ENCODE measurements around the gene FSIP1.

Gene FSIP1

DNA sequence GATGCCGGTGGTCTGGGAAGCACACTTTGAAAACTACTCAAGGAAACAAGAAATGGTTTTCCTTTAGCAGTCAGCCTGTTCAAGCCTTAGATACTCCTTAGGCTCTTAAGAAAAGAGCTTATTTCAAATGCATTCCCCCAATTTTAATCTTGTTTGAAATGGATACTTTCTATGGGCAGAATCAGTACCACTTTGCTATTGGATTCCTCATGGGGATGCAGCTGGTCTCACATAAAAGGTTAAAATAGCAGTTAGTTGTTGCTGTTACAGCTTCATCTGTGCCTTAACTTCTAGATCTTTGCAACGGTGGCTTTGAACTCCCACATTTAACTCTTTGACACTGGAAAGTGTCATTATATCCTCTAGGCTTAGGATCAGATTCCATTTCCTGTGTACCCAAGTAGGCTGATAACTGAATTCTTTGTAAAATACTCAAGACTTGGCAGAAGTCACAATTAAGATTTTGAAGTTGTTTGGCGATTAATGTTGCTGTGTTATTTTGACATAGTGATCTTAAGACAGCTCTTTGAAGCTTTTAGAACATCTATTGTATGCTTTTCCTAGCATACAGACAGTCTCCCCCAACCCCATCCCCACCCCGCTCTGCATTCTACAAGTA, 199.6 kb downstream of the FSIP1 start:
- Histone ChIP-seq H2BK120ac (ENCODE audit: low read depth, low read length) (no peak overlapping the region), H3K36me3 (ENCODE audit: control insufficient read depth in 1 of 2, insufficient read depth in 2 of 2, low read depth in 1 of 2, low read length in 2 of 2) (peaks cover 38 to 59% of the 10 kb centered on the region in 2 experiments), H3K4me3 (ENCODE audit: insufficient read depth in 1 of 2, low read depth in 1 of 2, low read length in 2 of 2) (peak overlapping the region; percentile 85 to 88), H3K79me1 (replicated peaks; ENCODE audit: low read length, poor library complexity, severe bottlenecking) (no peaks in the 10 kb centered on the region), H3K27ac (ENCODE audit: low read length, poor library complexity, severe bottlenecking) (peak overlapping the region; percentile 52), H3K14ac (ENCODE audit: low read length in 2 of 2) (no peak overlapping the region), H3K27me3 (ENCODE audit: control insufficient read depth in 1 of 2, insufficient read depth in 1 of 2, low read length in 2 of 2) (no peaks in the 10 kb centered on the region), H3K4me1 (ENCODE audit: control insufficient read depth, insufficient read depth, low read depth, low read length) (peaks cover 17% of the 10 kb centered on the region), H2BK15ac (ENCODE audit: low read depth, poor library complexity, severe bottlenecking) (no peak overlapping the region), H3K9me3 (ENCODE audit: control insufficient read depth, low read length) (no peaks in the 10 kb centered on the region), H2AFZ (ENCODE audit: low read depth, low read length) (no peak overlapping the region), H2BK12ac (ENCODE audit: low read length in 2 of 2) (no peak overlapping the region), H3K4me2 (ENCODE audit: low read length, poor library complexity, severe bottlenecking) (peak overlapping the region; percentile 67), H3K23ac (ENCODE audit: low read length in 2 of 2) (no peak overlapping the region), H4K91ac (ENCODE audit: low read length) (no peak overlapping the region), H2AK5ac (ENCODE audit: low read length, severe bottlenecking) (no peak overlapping the region), H2BK5ac (ENCODE audit: low read depth, low read length, poor library complexity, severe bottlenecking) (no peak overlapping the region), H3K18ac (ENCODE audit: low read depth in 1 of 2, low read length in 2 of 2) (no peak overlapping the region), H3K9ac (ENCODE audit: low read length) (peak overlapping the region; percentile 92), H3K4ac (ENCODE audit: low read depth in 1 of 2, low read length in 2 of 2) (no peak overlapping the region), H4K8ac (ENCODE audit: low read length) (no peak overlapping the region)
- no peak for DNase-seq
- 54% methylated on average over 3 of the region's 4 CpGs for WGBS

DNA sequence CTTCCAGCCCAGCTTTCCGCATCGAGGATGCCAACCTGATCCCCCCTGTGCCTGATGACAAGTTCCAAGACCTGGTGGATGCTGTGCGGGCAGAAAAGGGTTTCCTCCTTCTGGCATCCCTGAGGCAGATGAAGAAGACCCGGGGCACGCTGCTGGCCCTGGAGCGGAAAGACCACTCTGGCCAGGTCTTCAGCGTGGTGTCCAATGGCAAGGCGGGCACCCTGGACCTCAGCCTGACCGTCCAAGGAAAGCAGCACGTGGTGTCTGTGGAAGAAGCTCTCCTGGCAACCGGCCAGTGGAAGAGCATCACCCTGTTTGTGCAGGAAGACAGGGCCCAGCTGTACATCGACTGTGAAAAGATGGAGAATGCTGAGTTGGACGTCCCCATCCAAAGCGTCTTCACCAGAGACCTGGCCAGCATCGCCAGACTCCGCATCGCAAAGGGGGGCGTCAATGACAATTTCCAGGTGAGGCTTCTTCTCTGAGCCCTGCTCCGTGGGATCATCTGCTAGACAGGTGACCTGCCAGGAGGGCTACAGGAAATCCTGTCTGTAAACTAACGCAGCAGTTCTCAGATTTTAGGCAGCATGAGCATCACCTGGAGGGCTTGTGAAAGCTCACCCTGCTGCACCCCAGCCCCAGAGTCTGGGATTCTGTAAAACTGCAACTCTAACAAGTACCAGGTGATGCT, 200.2 kb downstream of the FSIP1 start:
- Histone ChIP-seq H2AK5ac (ENCODE audit: low read length, severe bottlenecking) (no peak overlapping the region), H2BK5ac (ENCODE audit: low read depth, low read length, poor library complexity, severe bottlenecking) (no peak overlapping the region), H2BK15ac (ENCODE audit: low read depth, poor library complexity, severe bottlenecking) (no peak overlapping the region), H3K4ac (ENCODE audit: low read depth in 1 of 2, low read length in 2 of 2) (no peak overlapping the region), H3K79me1 (replicated peaks; ENCODE audit: low read length, poor library complexity, severe bottlenecking) (no peaks in the 10 kb centered on the region), H2BK12ac (ENCODE audit: low read length in 2 of 2) (no peak overlapping the region), H2BK120ac (ENCODE audit: low read depth, low read length) (no peak overlapping the region), H3K4me3 (ENCODE audit: insufficient read depth in 1 of 2, low read depth in 1 of 2, low read length in 2 of 2) (peak overlapping the region; percentile 85 to 88), H4K91ac (ENCODE audit: low read length) (no peak overlapping the region), H3K18ac (ENCODE audit: low read depth in 1 of 2, low read length in 2 of 2) (peak overlapping the region in 1 of 2 experiments; percentile 31), H3K14ac (ENCODE audit: low read length in 2 of 2) (peak overlapping the region in 1 of 2 experiments; percentile 13), H3K9ac (ENCODE audit: low read length) (peak overlapping the region; percentile 92), H3K27me3 (ENCODE audit: control insufficient read depth in 1 of 2, insufficient read depth in 1 of 2, low read length in 2 of 2) (no peaks in the 10 kb centered on the region), H3K4me1 (ENCODE audit: control insufficient read depth, insufficient read depth, low read depth, low read length) (peaks cover 15% of the 10 kb centered on the region), H4K8ac (ENCODE audit: low read length) (no peak overlapping the region), H3K27ac (ENCODE audit: low read length, poor library complexity, severe bottlenecking) (peak overlapping the region; percentile 92), H3K23ac (ENCODE audit: low read length in 2 of 2) (no peak overlapping the region), H3K4me2 (ENCODE audit: low read length, poor library complexity, severe bottlenecking) (peak overlapping the region; percentile 67), H3K9me3 (ENCODE audit: control insufficient read depth, low read length) (no peaks in the 10 kb centered on the region), H2AFZ (ENCODE audit: low read depth, low read length) (no peak overlapping the region), H3K36me3 (ENCODE audit: control insufficient read depth in 1 of 2, insufficient read depth in 2 of 2, low read depth in 1 of 2, low read length in 2 of 2) (peaks cover 34 to 52% of the 10 kb centered on the region in 2 experiments)
- 70% methylated on average over 20 of the region's 20 CpGs for WGBS
- peak; percentile 41 for DNase-seq

DNA sequence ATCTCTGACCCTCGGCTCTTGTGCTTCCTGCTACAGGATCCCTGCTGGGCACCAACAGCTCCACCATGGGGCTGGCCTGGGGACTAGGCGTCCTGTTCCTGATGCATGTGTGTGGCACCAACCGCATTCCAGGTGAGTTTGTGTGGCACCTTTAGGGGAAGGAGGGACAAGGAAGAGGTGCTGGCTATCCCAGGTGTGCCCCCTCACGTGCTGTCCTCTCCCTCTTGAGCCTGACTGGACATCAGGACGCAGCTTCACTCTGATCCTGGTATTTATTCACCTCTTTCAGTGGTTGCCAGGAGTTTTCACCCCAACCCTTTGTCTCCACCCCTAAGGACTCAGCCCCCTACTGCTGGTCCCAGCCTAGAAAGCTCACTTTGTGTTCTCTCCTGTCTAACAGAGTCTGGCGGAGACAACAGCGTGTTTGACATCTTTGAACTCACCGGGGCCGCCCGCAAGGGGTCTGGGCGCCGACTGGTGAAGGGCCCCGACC, 200.8 kb downstream of the FSIP1 start:
- Histone ChIP-seq H3K79me1 (replicated peaks; ENCODE audit: low read length, poor library complexity, severe bottlenecking) (no peaks in the 10 kb centered on the region), H2BK12ac (ENCODE audit: low read length in 2 of 2) (peak overlapping the region in 1 of 2 experiments; percentile 3), H3K27ac (ENCODE audit: low read length, poor library complexity, severe bottlenecking) (peak overlapping the region; percentile 92), H3K9ac (ENCODE audit: low read length) (peak overlapping the region; percentile 92), H2BK120ac (ENCODE audit: low read depth, low read length) (no peak overlapping the region), H3K9me3 (ENCODE audit: control insufficient read depth, low read length) (no peaks in the 10 kb centered on the region), H3K4ac (ENCODE audit: low read depth in 1 of 2, low read length in 2 of 2) (no peak overlapping the region), H3K18ac (ENCODE audit: low read depth in 1 of 2, low read length in 2 of 2) (peak overlapping the region; percentile 75 to 76), H4K91ac (ENCODE audit: low read length) (no peak overlapping the region), H3K4me3 (ENCODE audit: insufficient read depth in 1 of 2, low read depth in 1 of 2, low read length in 2 of 2) (peak overlapping the region; percentile 85 to 88), H3K36me3 (ENCODE audit: control insufficient read depth in 1 of 2, insufficient read depth in 2 of 2, low read depth in 1 of 2, low read length in 2 of 2) (peaks cover 29 to 46% of the 10 kb centered on the region in 2 experiments), H2BK15ac (ENCODE audit: low read depth, poor library complexity, severe bottlenecking) (no peak overlapping the region), H3K23ac (ENCODE audit: low read length in 2 of 2) (no peak overlapping the region), H2AK5ac (ENCODE audit: low read length, severe bottlenecking) (no peak overlapping the region), H2BK5ac (ENCODE audit: low read depth, low read length, poor library complexity, severe bottlenecking) (no peak overlapping the region), H3K4me2 (ENCODE audit: low read length, poor library complexity, severe bottlenecking) (peak overlapping the region; percentile 67), H3K14ac (ENCODE audit: low read length in 2 of 2) (peak overlapping the region in 1 of 2 experiments; percentile 8), H3K4me1 (ENCODE audit: control insufficient read depth, insufficient read depth, low read depth, low read length) (peaks cover 12% of the 10 kb centered on the region), H3K27me3 (ENCODE audit: control insufficient read depth in 1 of 2, insufficient read depth in 1 of 2, low read length in 2 of 2) (no peaks in the 10 kb centered on the region), H2AFZ (ENCODE audit: low read depth, low read length) (no peak overlapping the region), H4K8ac (ENCODE audit: low read length) (peak overlapping the region; percentile 19)
- DNase-seq: peak; percentile 64
- WGBS: 61% methylated on average over 13 of the region's 13 CpGs

DNA sequence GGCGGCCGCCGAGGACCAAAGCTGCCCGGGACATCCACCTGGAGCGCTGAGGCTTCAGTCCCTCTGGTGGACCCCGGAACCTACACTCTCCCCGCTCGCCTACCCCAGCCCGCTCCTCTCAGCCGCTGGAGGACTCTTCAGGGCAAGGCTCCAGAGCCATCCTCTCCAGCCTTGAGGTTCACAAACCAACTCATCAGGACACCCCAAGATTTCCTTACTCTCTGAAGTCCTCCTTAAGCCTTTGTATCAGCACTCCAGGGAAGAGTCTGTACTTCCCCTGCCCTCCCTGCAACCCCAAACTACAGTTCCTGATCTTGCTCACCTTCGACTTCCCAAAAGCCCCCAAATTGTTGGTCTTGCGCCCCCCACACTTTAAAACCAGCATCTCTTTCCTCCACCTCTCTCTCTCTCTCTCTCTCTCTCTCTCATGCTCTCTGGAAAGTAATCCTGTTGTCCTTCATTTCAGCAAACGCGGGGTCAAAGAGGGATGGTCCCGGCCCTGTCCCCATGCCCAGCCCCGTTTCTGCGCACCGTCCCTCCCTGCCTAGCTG, 201.3 kb downstream of the FSIP1 start:
- Histone ChIP-seq H3K79me1 (replicated peaks; ENCODE audit: low read length, poor library complexity, severe bottlenecking) (no peaks in the 10 kb centered on the region), H3K27ac (ENCODE audit: low read length, poor library complexity, severe bottlenecking) (peak overlapping the region; percentile 92), H3K14ac (ENCODE audit: low read length in 2 of 2) (peak overlapping the region in 1 of 2 experiments; percentile 94), H3K4me1 (ENCODE audit: control insufficient read depth, insufficient read depth, low read depth, low read length) (peaks cover 12% of the 10 kb centered on the region), H3K23ac (ENCODE audit: low read length in 2 of 2) (no peak overlapping the region), H3K9ac (ENCODE audit: low read length) (peak overlapping the region; percentile 92), H4K91ac (ENCODE audit: low read length) (peak overlapping the region; percentile 78), H3K36me3 (ENCODE audit: control insufficient read depth in 1 of 2, insufficient read depth in 2 of 2, low read depth in 1 of 2, low read length in 2 of 2) (peaks cover 25 to 41% of the 10 kb centered on the region in 2 experiments), H3K18ac (ENCODE audit: low read depth in 1 of 2, low read length in 2 of 2) (peak overlapping the region; percentile 75 to 76), H3K4me3 (ENCODE audit: insufficient read depth in 1 of 2, low read depth in 1 of 2, low read length in 2 of 2) (peak overlapping the region; percentile 85 to 88), H3K4ac (ENCODE audit: low read depth in 1 of 2, low read length in 2 of 2) (peak overlapping the region; percentile 62 to 65), H3K4me2 (ENCODE audit: low read length, poor library complexity, severe bottlenecking) (peak overlapping the region; percentile 67), H4K8ac (ENCODE audit: low read length) (peak overlapping the region; percentile 28), H2AK5ac (ENCODE audit: low read length, severe bottlenecking) (no peak overlapping the region), H3K9me3 (ENCODE audit: control insufficient read depth, low read length) (no peaks in the 10 kb centered on the region), H2AFZ (ENCODE audit: low read depth, low read length) (no peak overlapping the region), H2BK15ac (ENCODE audit: low read depth, poor library complexity, severe bottlenecking) (peak overlapping the region; percentile 96), H2BK5ac (ENCODE audit: low read depth, low read length, poor library complexity, severe bottlenecking) (peak overlapping the region; percentile 53), H2BK12ac (ENCODE audit: low read length in 2 of 2) (peak overlapping the region in 1 of 2 experiments; percentile 88), H2BK120ac (ENCODE audit: low read depth, low read length) (no peak overlapping the region), H3K27me3 (ENCODE audit: control insufficient read depth in 1 of 2, insufficient read depth in 1 of 2, low read length in 2 of 2) (no peaks in the 10 kb centered on the region)
- no peak for DNase-seq
- WGBS: 3% methylated on average over 18 of the region's 18 CpGs
